Left ventricle myocardium inferior (tissue), 1 donor: ENCODE measurements around the gene MMP15. TPM values are rescaled to one million over a fixed set of nuclear protein-coding genes. Genes with fewer than 3 reads are reported as not detected.

ENCODE experiments used
- DNase-seq: peaks from one replicate; pipeline ENCODE4 v3.0.0-alpha.2; 2020
- H3K27ac ChIP-seq: fragments of 200-600 bp; replicated peaks from 2 replicates; pipeline ENCODE4 v1.8.0; 2021
- H3K27me3 ChIP-seq: fragments of 200-600 bp; 2 replicates; pipeline ENCODE4 v1.8.0; 2021; ENCODE audit warnings: low read depth
- H3K36me3 ChIP-seq: fragments of 200-600 bp; 2 replicates; pipeline ENCODE4 v1.8.0; 2021
- H3K4me1 ChIP-seq: fragments of 200-600 bp; 2 replicates; pipeline ENCODE4 v1.8.0; 2021
- H3K4me3 ChIP-seq: fragments of 200-600 bp; 2 replicates; pipeline ENCODE4 v1.8.0; 2021; ENCODE audit warnings: mild to moderate bottlenecking, moderate library complexity
- H3K9me3 ChIP-seq: fragments of 200-600 bp; replicated peaks from 2 replicates; pipeline ENCODE4 v1.8.0; 2021
- CTCF ChIP-seq: fragments of 200-600 bp; IDR thresholded peaks from 2 replicates; pipeline ENCODE4 v1.8.0; 2021; ENCODE audit warnings: antibody characterized with exemption, mild to moderate bottlenecking, borderline replicate concordance
- intact Hi-C: fragments of 100-400 bp; cut with micrococcal nuclease; formaldehyde crosslinking; loops from one replicate; pipeline ENCODE4 v1.11.0; 2022
- total RNA-seq: library from RNA; stranded (reverse); fragmentation: NEBNext Ultra II Directional; extraction: Animal tissue kit (Norgen Biotek cat#: 25700); gene quantifications from one replicate; pipeline ENCODE4 v1.2.1, GENCODE V29; 2021
- donor health status: DM: no; HTN: yes; CAD: no; lungs with severe emphysema.

Gene MMP15
- total RNA-seq, 1 donor from 2014 or later: 64.1 TPM

- intact Hi-C loops: no loop called here
Measured at GRCh38 chr16:57981636-57982035, 43.9 kb upstream of the MMP15 start.

GRCh38 chr16:57982385-57982784 is 43.2 kb upstream of the MMP15 start:
- Histone ChIP-seq H3K36me3 (no peaks in the 10 kb centered on the region), H3K4me3 (no peak overlapping the region), H3K27ac (no peak overlapping the region), H3K4me1 (peaks cover 18% of the 10 kb centered on the region), H3K9me3 (no peaks in the 10 kb centered on the region), H3K27me3 (no peaks in the 10 kb centered on the region)
- intact Hi-C loops: no loop called here
- no peak for DNase-seq
- TF ChIP-seq CTCF: no peak

More at GRCh38 chr16:57981636-57982035, 43.9 kb upstream of the MMP15 start:
- Histone ChIP-seq H3K4me3 (no peak overlapping the region), H3K27ac (no peak overlapping the region), H3K9me3 (no peaks in the 10 kb centered on the region), H3K27me3 (no peaks in the 10 kb centered on the region), H3K4me1 (peaks cover 20% of the 10 kb centered on the region), H3K36me3 (no peaks in the 10 kb centered on the region)
- no peak for TF ChIP-seq CTCF
- no peak for DNase-seq

GRCh38 chr16:57984443-57985203 is 40.9 kb upstream of the MMP15 start:
- H3K36me3 ChIP-seq: no peaks in the 10 kb centered on the region
- DNase-seq: peak; percentile 84
- intact Hi-C loops: no loop called here
- no peaks in the 10 kb centered on the region for H3K9me3 ChIP-seq
- TF ChIP-seq CTCF: no peak
- H3K27ac ChIP-seq: no peak overlapping the region
- peak overlapping the region; percentile 70 for H3K4me3 ChIP-seq
- H3K4me1 ChIP-seq: peaks cover 25% of the 10 kb centered on the region
- H3K27me3 ChIP-seq: no peaks in the 10 kb centered on the region

- peak overlapping the region; percentile 16 for H3K27ac ChIP-seq
- no peak for DNase-seq
- H3K4me3 ChIP-seq: peak overlapping the region; percentile 70
- peaks cover 25% of the 10 kb centered on the region for H3K4me1 ChIP-seq
- H3K36me3 ChIP-seq: no peaks in the 10 kb centered on the region
- H3K9me3 ChIP-seq: no peaks in the 10 kb centered on the region
- intact Hi-C loops: no loop called here
- no peaks in the 10 kb centered on the region for H3K27me3 ChIP-seq
- no peak for TF ChIP-seq CTCF
Measured at GRCh38 chr16:57985204-57986181, 40.1 kb upstream of the MMP15 start.

- Histone ChIP-seq H3K27ac (no peak overlapping the region), H3K4me1 (peaks cover 25% of the 10 kb centered on the region), H3K4me3 (no peak overlapping the region), H3K9me3 (no peaks in the 10 kb centered on the region), H3K36me3 (no peaks in the 10 kb centered on the region), H3K27me3 (no peaks in the 10 kb centered on the region)
- TF ChIP-seq CTCF: no peak
- intact Hi-C loops: no loop called here
- no peak for DNase-seq
Measured at GRCh38 chr16:57986196-57986595, 39.4 kb upstream of the MMP15 start.
